ENCODE results near the gene EML1.

EML1 gene

DNA sequence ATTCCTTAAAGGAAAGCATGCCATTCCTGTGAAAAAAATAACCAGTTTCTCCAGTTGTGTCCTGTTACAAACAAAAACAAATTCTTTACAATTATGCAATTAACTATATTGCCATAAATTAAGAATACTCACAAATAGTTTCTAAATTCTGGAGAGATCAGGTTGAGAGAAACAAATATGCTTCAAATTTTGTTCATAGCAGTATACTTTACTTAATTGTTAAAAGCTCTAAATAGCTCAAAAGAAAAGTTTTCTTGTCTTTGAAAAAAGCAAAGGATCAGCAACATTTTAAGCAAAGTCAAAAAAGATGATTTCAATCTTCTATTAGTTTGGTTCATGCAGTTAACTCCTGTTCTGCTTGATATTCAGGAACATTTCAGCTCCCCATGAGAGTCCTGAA lies 109.7 kb downstream of the EML1 start:
- DNase-seq (ENCODE audit: low read depth in 1 of 2, low spot score in 1 of 2): no peak
- TF ChIP-seq, protein P1, sequence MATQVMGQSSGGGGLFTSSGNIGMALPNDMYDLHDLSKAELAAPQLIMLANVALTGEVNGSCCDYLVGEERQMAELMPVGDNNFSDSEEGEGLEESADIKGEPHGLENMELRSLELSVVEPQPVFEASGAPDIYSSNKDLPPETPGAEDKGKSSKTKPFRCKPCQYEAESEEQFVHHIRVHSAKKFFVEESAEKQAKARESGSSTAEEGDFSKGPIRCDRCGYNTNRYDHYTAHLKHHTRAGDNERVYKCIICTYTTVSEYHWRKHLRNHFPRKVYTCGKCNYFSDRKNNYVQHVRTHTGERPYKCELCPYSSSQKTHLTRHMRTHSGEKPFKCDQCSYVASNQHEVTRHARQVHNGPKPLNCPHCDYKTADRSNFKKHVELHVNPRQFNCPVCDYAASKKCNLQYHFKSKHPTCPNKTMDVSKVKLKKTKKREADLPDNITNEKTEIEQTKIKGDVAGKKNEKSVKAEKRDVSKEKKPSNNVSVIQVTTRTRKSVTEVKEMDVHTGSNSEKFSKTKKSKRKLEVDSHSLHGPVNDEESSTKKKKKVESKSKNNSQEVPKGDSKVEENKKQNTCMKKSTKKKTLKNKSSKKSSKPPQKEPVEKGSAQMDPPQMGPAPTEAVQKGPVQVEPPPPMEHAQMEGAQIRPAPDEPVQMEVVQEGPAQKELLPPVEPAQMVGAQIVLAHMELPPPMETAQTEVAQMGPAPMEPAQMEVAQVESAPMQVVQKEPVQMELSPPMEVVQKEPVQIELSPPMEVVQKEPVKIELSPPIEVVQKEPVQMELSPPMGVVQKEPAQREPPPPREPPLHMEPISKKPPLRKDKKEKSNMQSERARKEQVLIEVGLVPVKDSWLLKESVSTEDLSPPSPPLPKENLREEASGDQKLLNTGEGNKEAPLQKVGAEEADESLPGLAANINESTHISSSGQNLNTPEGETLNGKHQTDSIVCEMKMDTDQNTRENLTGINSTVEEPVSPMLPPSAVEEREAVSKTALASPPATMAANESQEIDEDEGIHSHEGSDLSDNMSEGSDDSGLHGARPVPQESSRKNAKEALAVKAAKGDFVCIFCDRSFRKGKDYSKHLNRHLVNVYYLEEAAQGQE (IDR thresholded peaks at IDR 0.05; ENCODE audit: insufficient replicate concordance, low read depth): no peak
- TF ChIP-seq, protein P2, sequence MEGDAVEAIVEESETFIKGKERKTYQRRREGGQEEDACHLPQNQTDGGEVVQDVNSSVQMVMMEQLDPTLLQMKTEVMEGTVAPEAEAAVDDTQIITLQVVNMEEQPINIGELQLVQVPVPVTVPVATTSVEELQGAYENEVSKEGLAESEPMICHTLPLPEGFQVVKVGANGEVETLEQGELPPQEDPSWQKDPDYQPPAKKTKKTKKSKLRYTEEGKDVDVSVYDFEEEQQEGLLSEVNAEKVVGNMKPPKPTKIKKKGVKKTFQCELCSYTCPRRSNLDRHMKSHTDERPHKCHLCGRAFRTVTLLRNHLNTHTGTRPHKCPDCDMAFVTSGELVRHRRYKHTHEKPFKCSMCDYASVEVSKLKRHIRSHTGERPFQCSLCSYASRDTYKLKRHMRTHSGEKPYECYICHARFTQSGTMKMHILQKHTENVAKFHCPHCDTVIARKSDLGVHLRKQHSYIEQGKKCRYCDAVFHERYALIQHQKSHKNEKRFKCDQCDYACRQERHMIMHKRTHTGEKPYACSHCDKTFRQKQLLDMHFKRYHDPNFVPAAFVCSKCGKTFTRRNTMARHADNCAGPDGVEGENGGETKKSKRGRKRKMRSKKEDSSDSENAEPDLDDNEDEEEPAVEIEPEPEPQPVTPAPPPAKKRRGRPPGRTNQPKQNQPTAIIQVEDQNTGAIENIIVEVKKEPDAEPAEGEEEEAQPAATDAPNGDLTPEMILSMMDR (IDR thresholded peaks at IDR 0.05; ENCODE audit: insufficient read depth, low read length): no peak
- TF ChIP-seq SPI1 (IDR thresholded peaks at IDR 0.05; ENCODE audit: borderline replicate concordance, low read depth) (no peak), POLR2AphosphoS5 (IDR thresholded peaks at IDR 0.05; ENCODE audit: low read depth) (no peak), GABPA (IDR thresholded peaks at IDR 0.05; ENCODE audit: low read depth) (no peak)
- no peak overlapping the region for H3K27ac ChIP-seq (replicated peaks)
- H3K27me3 ChIP-seq (ENCODE audit: insufficient read depth, poor library complexity, severe bottlenecking): peaks cover 2% of the 10 kb centered on the region
- H3K4me3 ChIP-seq (replicated peaks; ENCODE audit: insufficient read depth, low read length): no peak overlapping the region

DNA sequence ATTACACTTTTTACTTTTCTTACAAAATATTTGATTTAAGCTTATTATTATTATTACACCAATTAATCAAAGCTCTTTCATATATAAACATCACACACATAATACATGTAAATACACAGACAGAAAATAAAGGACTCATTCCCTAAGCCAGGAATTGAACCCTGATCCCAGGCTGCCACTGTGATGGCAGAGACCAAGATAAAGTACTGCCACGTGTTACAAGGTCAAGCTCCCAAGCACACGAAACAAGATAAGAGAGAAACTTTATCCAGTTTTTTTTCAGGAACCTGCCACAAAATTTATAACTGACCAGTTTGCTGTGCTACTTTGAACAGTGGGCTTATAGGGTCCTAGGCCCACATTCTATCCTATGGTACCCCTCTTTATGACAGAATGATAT lies 111.3 kb downstream of the EML1 start:
- Histone ChIP-seq H3K27ac (replicated peaks) (no peak overlapping the region), H3K27me3 (ENCODE audit: insufficient read depth, poor library complexity, severe bottlenecking) (peaks cover 2% of the 10 kb centered on the region), H3K4me3 (replicated peaks; ENCODE audit: insufficient read depth, low read length) (no peak overlapping the region)
- TF ChIP-seq, protein P2 (IDR thresholded peaks at IDR 0.05; ENCODE audit: insufficient read depth, low read length): no peak
- TF ChIP-seq, protein P1 (IDR thresholded peaks at IDR 0.05; ENCODE audit: insufficient replicate concordance, low read depth): no peak
- no peak for TF ChIP-seq POLR2AphosphoS5 (IDR thresholded peaks at IDR 0.05; ENCODE audit: low read depth)
- no peak for DNase-seq (ENCODE audit: low read depth in 1 of 2, low spot score in 1 of 2)

DNA sequence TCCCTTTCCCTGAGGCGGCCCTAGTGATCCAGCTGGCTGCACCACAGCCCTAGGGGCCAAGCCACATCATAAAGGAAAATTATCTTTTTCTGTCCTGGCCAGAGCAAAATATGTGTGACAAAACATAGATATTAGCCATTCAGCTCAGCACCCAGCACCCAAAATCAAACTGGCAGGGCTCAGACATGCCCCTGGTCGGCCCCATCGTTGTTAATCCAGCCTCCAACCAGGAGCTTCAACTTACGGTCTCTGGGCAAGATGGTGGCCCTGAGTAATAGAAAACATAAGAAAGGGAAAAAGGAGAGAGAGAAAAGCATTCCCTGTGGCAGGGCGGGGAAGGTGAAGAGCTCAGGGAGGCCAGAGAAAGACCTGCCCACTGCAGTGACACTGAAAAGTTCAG lies 111.9 kb downstream of the EML1 start:
- TF ChIP-seq GABPA (IDR thresholded peaks at IDR 0.05; ENCODE audit: low read depth) (no peak), POLR2AphosphoS5 (IDR thresholded peaks at IDR 0.05; ENCODE audit: low read depth) (no peak), SPI1 (IDR thresholded peaks at IDR 0.05; ENCODE audit: borderline replicate concordance, low read depth) (no peak)
- TF ChIP-seq, protein P1 (IDR thresholded peaks at IDR 0.05; ENCODE audit: insufficient replicate concordance, low read depth): no peak
- TF ChIP-seq, protein P2 (IDR thresholded peaks at IDR 0.05; ENCODE audit: insufficient read depth, low read length): no peak
- no peak overlapping the region for H3K4me3 ChIP-seq (replicated peaks; ENCODE audit: insufficient read depth, low read length)
- H3K27ac ChIP-seq (replicated peaks): no peak overlapping the region
- DNase-seq (ENCODE audit: low read depth in 1 of 2, low spot score in 1 of 2): no peak
- peaks cover 5% of the 10 kb centered on the region for H3K27me3 ChIP-seq (ENCODE audit: insufficient read depth, poor library complexity, severe bottlenecking)
